ENCODE measurements around the gene TFPI2.

TFPI2 gene

DNA sequence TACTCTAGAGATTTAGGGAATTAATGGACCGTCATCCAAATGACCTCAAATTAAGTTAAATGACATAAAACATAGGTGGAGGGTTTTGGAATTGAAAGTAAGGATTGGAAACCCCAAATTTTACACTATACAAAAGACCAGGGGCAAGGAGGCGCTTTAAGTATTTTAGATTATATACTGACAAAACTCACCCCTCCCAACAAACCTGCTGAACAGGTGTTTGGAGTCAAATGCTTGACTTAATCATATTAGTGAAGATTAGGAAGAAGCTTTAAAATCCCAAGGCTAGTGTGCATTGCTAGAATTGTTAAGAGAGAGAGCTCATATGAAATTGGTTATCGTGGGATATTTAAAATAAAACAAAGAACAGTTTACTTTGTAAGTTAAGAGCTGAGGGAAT, 15.7 kb upstream of the TFPI2 start, which contains the start of gene GNGT1:
TSS of gene GNGT1 (plus strand) at position 301 of the 400 bp plus-strand sequence. CDS start 180 bp downstream, outside the sequence.
- no peak for DNase-seq

DNA sequence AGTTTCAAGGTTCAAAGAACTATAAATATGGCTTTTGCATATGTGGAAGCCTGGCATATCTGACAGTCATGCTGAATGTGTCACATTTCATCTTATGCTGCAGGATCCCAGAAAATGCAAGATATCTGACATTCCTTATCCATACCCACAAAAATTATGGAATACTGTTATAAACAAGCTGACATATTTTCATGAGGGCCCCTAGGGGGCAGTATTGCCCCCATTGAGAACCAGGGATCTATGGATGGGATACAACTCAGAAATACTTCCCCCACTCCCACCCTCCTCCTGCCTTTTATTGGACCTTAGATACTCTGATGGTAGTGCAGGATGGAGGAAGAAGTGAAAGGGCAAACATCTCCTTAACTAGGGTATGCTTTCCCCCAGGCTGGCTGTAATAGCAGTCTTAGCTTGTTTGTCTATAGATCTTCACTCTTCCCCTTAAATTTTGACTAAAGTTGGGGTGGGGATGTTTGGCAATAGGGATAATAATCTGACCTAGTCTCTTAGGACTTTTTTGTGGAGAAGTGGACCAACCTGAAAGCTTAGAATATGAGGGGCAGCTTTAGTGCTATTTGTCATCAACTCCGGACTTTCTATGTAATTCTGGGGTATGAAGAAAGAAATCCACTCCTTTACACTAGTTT, 12.3 kb upstream of the TFPI2 start:
- DNase-seq: no peak

DNA sequence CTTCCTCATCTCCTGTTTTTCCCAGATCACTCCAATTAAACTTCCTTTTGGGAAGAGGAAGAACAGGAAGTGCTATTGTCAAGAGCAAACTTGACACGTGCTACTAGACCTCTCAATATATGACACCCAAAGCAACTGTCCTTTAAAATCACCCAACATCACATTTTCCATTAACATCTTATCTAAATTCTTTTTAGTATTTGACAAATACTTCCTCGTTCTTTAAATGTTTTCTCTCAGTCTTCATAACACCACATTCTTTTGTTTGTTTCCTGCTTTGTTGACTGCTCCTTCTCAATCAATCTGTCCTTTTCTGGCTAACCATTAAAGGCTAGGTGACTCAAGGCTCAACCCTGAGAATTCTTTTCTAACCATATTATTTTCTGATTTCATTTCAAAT, 7.1 kb upstream of the TFPI2 start:
- DNase-seq: no peak

DNA sequence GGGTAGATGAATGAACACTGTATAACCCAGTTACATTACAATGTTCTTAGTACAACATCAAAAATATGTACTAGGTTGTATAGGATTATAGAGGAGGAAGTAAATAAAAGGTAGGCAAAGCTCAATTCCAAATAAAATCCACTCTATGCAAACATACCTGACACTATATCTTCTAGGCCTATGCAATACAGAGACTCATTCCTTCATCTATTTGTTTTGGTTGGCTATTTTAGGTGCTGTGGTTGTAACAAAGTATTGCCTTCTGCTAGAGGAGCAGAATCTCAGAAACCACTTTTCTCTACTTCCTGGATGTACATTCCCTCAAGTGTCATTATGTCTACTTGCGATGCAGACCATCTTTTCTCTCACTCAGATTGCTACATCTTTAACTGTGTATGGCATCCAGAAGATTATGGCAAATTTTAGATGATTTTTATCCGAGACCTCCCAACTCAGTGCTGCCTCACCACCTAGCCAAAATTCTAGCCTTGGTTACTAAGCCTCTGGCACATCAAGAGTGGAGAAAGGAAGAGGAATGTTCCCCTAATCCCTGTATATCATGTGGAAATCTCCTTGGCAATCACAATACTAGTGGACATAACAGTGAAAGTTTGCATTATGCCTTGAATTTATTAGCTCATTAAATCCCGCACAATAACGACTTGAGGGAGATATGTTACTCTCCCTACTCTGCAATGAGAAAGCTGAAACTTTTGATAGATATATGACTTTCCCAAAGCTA, 5.5 kb upstream of the TFPI2 start:
- no peak for DNase-seq

DNA sequence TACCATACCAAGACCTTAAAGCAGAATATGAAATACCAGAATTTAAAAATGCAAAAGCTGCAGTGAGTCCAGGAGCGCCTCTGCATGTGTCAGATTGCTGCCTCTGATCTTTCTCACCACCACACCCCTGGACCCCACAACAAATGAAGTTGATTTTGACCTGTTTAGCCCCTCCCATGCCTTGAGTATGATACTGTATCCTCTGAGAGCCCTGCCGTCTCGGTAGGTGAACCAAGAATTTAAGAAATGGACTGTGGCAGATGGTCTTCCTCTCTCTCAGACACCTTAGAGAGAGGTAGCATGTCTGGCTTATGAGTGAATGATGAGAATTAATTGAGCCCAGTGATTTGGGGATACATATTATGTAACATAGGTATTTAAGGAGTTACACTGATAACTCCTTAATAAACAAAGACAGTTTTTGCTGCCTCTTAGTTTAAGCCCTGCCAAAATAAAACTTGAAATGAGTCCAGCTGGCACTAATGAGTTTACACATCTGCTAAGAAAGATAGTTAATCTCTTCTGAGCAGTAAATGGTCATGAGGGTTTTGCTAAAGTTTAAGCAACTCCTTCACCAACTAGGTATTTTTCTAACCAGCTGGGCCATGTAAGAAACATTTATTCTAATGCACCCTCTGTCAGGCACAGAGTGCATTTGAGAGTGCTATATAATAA, 4.5 kb upstream of the TFPI2 start:
- no peak for DNase-seq

DNA sequence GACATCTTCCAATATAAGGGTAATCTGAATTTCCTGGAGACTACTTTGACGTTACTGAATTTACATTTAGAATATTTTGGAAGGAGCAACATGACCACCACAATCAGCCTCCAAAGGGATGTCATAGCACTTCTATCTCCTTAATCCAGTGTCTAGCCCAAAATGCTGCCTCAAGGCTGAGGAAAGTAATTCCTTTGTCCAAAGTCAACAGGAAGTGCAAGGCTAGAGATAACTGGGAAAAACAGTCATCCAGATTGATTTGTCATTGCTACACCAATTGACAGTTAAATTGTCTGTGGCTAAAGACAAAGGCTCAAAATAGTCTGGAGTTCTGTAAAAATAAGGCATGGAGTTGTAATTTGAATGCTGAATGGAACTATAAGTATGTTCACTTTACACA, 3.9 kb upstream of the TFPI2 start:
- no peak for DNase-seq

DNA sequence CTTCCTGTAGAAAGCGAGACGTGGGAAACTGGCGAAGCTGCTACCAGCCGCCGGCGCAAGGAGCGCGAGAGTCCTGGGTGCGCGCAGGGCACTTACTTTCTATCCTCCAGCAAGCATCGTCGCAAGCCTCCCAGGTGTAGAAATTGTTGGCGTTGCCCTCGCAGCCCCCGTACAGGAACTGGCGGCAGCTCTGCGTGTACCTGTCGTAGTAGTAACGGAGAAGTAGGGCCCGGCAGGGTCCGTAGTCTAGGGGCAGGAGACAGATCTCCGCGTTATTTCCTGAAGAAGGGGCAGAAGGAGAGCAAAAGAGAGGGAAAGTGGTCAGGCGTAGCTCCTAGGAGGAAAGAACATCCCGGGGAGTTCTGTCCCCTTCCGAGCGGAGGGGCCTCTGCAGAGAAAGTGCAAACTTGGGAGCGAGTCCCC, 501 bp downstream of the TFPI2 start:
- DNase-seq: no peak

DNA sequence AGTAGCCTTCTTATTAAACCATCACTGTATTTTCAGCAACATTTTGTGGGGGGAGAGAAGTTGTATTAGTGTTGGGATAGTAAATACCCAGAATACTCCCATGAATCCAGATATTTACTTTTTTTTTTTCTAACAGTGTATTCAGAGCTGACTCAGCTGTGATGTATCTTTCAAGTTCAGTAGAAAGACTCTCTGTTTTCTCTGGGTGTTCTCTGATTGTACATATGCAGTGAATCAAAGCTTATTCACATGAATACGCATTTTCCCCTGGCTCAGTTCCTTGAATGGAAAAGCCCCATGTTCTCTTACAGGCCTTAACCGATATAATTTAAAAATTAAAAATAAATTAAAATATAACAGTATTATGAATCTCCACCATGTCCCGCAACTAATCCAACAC, 1.3 kb downstream of the TFPI2 start:
- DNase-seq: no peak

DNA sequence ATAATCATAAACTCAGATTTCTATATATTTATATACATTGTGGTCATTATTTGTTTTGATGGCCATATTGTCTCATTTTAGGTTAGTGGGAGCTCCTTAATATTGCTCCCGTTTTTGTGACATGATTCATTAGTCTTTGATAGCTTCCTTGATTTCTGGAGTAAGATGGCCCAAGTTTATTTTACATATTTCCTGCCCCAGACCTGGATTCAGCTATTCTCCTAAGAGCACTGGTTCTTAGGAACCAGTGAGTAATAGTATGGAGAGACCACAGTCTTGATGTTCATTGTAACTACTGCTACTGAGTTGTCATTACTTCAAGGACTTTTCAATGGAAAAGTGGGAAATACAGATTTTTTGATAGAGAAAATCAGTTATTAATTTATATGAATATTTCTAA, 6.0 kb downstream of the TFPI2 start:
- no peak for DNase-seq

DNA sequence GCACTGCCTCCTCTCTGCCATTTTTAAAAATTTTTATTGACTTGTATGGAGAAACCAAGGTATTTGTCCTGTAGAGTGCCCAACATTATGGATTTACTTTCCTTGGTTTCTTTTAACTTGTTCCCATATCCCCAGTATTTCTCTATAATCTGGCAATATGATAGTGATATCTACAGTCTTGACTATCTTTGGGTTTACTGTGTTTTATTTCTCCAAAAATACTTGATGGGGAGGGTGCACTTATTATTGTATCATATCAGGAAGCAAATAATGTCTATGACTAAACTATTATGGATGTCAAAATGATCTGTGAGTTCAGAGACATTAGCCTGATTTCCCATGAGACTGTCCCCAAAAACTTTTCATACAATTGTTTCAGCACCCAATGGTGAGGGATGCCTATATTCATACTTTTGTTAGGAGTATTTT, 6.6 kb downstream of the TFPI2 start:
- DNase-seq: no peak

DNA sequence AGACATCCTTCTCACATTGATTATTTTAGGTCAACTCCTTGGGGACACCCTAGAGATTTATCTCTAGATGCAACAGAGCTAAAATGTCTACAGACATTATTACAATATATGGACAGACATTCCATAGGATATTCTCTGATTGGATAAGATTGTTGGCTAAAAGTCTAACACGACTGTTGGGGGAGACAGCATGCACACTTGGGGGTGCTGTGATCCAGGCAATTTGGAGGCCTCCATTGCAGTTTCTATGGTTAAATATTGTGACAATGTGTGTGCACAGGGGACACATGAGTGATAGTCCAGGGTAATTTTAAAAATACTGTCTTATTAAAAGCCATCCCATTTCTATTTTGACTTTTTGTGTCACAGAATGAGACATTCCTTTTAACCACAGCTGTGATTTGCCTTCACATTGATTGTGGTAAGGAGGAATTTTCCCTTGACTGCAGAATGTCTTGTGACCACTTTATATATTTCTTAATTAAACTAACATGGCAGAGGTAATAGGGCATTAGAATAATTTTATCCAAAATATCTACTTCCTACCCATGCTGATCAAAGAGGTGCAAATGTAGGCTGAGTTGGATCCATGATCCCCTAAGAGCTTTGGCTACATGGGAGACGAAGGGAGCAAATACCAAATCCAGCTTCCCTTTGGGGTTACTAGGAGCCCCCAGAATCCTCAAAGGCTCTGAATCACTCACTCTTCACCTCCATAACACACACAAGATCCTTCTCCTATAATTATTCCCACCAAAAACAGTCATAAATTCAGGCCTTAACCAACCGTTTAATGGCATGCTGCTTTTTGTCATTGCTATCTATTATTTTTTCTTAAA, 7.3 kb downstream of the TFPI2 start:
- DNase-seq: no peak

DNA sequence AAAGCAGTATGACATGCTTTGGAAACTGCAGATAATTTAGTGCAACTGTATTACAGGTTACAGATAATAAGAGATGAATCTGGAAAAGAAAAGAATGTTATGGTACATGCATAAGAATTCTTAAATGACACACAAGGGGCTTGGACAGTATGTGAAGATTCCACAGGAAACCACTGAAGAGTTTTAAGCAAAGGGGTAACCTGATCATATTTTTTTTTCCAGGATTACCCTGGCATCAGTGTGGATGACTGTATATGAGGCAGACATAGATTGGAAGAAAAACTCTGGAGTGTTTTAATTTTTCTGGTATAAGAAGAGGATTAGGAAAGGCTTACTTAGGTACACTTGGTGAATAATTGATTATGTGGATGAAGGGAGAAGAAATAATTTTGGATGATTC, 8.1 kb downstream of the TFPI2 start:
- no peak for DNase-seq

DNA sequence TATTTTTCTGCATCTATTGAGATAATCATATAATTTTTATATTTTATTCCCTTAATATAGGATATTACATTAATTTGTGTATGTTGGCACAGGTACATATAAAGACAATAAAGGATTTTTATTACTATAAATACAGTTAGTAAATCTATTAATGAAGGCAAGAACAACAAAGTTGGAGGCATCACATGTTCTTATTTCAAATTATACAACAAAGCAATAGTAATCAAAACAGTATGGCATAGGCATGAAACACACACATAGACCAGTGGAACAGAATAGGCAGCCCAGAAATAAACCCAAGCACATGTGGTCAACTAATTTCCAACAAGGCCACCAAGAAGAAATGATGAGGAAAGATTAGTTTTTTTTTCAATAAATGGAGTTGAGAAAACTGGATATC, 11.2 kb downstream of the TFPI2 start:
- no peak for DNase-seq

DNA sequence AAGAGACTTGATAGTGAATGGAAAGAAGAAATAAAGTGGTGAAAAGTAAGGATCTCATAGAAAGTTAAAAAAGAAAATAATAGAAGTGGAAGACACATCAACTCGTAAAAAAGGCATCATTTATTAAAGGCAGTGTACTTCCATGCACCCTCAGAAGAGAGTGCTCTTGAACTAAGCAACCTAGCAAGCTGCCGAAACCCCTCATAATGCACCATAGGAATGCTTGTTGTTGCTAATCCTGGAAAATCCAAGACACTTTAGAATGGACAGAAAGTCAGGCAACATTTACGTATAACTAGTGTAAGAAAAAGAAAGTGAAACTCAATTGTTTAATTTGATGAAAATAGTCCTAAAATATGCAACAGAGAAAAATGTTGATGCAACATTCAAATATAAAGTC, 12.8 kb downstream of the TFPI2 start:
- DNase-seq: no peak

DNA sequence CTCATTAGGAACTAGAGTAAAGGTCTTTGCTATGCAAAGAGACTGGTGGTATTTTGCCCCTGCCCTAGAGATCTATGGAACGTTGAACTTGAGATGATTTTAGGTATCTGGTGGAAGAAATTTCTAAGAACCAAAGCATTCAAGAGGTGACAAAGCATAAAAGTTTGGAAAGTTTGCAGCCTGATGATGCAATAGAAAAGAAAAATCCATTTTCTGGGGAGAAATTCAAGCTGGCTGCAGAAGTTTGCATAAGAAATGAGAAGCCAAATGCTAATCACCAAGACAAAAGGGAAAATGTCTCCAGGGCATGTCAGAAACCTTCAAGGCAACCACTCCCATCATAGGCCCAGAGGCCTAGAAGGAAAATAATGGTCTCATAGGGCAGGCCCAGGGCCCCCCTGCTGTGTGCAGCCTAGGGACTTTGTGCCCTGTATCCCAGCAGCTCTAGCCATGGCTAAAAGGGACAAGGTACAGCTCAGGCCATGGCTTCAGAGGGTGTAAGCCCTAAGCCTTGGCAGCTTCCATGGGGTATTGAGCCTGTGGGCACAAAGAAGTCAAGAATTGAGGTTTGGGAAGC, 16.5 kb downstream of the TFPI2 start:
- no peak for DNase-seq

DNA sequence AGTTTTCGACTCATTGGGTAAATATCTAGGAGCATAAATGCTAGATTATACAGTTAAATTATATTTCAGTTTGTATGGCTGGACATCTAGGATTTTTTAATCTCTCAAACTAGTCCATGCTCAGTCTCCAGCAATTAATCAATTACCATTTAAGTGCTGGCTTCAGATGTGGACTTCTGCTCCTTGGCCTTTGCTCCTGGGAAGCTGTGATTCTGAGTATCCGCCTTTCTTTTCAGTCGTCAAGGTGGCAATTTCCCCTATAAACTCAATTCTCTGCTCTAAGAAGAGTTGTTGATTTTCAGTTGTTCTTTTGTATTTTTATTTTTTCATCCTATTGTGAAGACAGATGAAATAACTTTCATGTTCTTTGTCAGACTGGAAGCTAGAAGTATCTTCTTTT, 23.7 kb downstream of the TFPI2 start:
- DNase-seq: no peak

DNA sequence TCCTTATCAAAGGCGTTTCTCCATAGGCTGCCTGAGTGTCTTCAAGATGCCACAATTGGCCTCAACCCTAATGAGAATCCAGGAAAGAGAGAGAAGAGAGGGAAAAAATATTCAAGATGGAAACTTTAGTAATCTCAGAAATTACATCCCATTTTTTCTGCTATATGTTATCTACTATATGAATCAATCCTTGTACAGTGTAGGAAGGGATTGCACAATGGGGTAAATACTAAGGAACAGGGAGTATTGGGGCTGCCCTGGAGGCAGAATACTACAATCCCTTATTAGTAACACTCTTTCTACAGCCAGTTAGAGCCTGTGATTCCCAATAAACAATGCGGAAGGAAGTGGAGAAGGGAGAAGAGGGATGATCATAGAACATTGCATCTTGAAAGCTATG, 27.9 kb downstream of the TFPI2 start:
- no peak for DNase-seq

DNA sequence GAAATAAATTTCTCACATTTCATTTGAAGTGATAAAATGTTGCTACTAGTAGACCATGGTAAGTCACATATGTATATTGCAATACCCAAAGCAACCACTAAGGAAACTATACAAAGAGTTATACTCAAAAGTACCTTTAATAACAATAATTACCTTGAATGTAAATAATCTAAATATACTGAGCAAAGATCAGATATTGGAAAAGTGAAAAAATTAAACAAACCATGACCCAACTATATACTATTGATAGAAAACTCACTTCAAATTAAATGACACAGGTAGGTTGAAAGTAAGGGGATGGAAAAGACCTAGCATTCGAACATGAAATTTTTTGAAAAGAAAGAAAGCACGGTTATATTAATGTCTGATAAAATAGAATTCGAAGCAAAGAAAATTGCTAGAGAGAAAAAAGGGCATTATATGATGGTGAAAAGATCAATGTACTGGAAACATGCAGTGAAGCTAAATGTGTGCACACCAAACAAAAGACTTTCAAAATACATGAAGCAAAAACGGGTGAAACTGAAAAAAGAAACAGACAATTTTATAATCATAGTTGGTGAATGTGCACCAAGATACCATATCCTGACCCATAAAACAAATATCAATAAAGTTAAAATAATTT, 29.1 kb downstream of the TFPI2 start:
- no peak for DNase-seq

DNA sequence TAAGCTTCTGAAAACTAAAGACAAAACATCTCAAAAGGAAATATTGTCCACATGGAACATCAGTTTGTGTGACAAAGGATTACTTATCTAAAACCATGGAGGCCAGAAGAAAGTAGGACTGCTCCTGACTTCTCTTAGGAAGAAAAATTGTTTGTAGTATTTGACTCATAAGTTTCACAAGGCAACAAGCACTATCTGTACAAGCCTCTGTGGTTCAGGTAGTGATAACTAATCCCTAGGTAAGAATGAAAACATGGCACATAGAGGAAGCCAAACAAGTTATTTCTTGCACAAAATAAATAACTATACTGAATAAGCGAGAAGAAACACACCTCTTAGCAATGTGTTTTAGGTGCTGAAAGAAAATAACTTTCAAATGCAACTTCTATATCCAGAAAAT, 30.3 kb downstream of the TFPI2 start:
- DNase-seq: no peak

DNA sequence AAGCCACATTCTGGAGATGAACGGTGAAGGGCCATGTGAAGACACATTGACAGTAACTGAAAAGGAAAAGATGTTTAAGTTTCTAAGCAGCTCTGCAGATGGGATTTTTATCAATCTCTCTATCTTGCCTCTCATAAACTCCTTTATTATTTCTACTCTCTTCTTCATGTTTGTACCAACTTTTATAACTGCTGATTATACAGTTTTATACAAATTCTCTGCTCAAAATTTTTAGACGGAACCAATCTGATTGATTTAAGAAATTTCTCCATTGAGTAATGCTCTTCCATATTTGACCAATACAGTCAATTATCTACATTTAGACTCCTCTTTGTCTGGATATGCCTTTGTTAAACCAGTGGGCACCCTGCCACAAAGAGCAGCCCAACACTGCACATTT, 31.7 kb downstream of the TFPI2 start:
- no peak for DNase-seq

DNA sequence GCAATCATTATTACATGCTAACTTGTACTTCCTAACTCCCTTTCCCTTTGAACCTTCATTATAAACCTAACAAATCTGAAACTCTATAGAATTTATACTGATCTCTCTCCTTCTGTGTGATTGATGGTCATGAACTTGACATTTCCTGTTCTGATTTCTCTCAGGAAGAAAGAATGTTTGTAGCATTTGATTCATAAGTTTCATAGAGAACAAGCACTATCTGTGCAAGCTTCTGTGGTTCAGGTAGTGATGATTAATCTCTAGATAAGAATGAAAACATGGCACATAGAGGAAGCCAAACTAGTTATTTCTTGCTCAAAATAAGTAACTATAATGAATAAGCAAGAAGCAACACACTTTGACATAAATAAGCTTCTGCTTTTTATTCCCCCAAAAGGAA, 34.2 kb downstream of the TFPI2 start:
- no peak for DNase-seq

DNA sequence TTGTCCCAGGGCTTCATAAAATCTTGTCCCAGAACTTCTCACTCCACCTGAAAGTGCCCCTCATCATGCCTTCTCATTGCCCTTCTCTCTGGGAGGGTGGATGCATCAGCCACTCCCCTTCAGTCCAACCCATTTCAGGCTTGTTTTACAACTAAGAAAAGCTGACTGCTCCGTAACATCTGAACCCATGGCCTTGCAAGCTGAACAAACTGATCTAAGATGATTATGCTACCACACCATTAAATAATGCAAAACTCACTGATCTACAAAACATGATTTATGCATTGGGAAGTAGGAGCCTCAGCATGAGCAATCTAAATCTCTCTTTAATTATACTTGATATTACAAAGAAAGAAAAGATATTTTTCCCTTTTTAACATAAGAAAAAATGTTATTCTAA, 34.8 kb downstream of the TFPI2 start:
- no peak for DNase-seq
